GM21367 (cell line): Measurements from ENCODE around the gene NSFL1C.
"Not testable (repeated sequence)": the region's sequence is repeated elsewhere in the genome, so short reads cannot be mapped to it uniquely, and the experiment has no call there.

ENCODE experiments used
- ATAC-seq: cut with Tn5 transposase; IDR thresholded peaks from one replicate; pipeline ENCODE4 v1.9.1; 2021; ENCODE audit not compliant: unreplicated experiment

Gene NSFL1C

GRCh38 chr20:1427457-1428054 is 39.1 kb downstream of the NSFL1C start:
- ATAC-seq, result no peak

GRCh38 chr20:1426231-1426849 is 40.3 kb downstream of the NSFL1C start:
- ATAC-seq, result no peak

- no peak for ATAC-seq
These were observed 42.3 kb downstream of the NSFL1C start for GRCh38 chr20:1424336-1424735.

- ATAC-seq, result no peak
These were observed 43.0 kb downstream of the NSFL1C start for GRCh38 chr20:1423625-1424106.

GRCh38 chr20:1423206-1423605 is 43.4 kb downstream of the NSFL1C start:
- ATAC-seq, result no peak

GRCh38 chr20:1422753-1423152 is 43.9 kb downstream of the NSFL1C start:
- ATAC-seq, result no peak

- no peak for ATAC-seq
These were observed 46.6 kb downstream of the NSFL1C start for GRCh38 chr20:1420066-1420465.

GRCh38 chr20:1418350-1418749 is 48.3 kb downstream of the NSFL1C start:
- ATAC-seq, result no peak

- ATAC-seq, result no peak
These were observed 48.9 kb downstream of the NSFL1C start for GRCh38 chr20:1417790-1418189.

GRCh38 chr20:1417273-1417672 is 49.4 kb downstream of the NSFL1C start:
- ATAC-seq, result no peak

- ATAC-seq, result no peak
These were observed 50.8 kb downstream of the NSFL1C start for GRCh38 chr20:1415667-1416468.

GRCh38 chr20:1414982-1415381 is 51.7 kb downstream of the NSFL1C start:
- ATAC-seq, result no peak

GRCh38 chr20:1405801-1406200 is 60.8 kb downstream of the NSFL1C start:
- no peak for ATAC-seq

GRCh38 chr20:1403624-1404023 is 63.0 kb downstream of the NSFL1C start:
- no peak for ATAC-seq

- ATAC-seq, result no peak
These were observed 64.5 kb downstream of the NSFL1C start for GRCh38 chr20:1402149-1402548.

GRCh38 chr20:1401451-1401907 is 65.2 kb downstream of the NSFL1C start:
- no peak for ATAC-seq

- not testable (repeated sequence) for ATAC-seq
These were observed 66.8 kb downstream of the NSFL1C start for GRCh38 chr20:1399678-1400366.

- ATAC-seq, result not testable (repeated sequence)
These were observed 68.5 kb downstream of the NSFL1C start for GRCh38 chr20:1398185-1398584.

GRCh38 chr20:1397710-1398109 is 68.9 kb downstream of the NSFL1C start:
- no peak for ATAC-seq

- ATAC-seq, result no peak
These were observed 69.9 kb downstream of the NSFL1C start for GRCh38 chr20:1396702-1397101.

GRCh38 chr20:1396264-1396663 is 70.4 kb downstream of the NSFL1C start:
- no peak for ATAC-seq
